K562 (cell line): ENCODE data around the gene GUCY2D. TPM values are rescaled to one million over a fixed set of nuclear protein-coding genes. Genes with fewer than 3 reads are reported as not detected.

ENCODE experiments used
- ATAC-seq: fragments of 200-7000 bp; cut with Tn5 transposase; 3 replicates; pipeline ENCODE4 v1.9.1; 2020; ENCODE audit warnings: moderate library complexity
- BruUV-seq: library from RNA; stranded (reverse); fragments of 400-500 nt; replicated peaks from 2 replicates; lab custom pipeline; 2021; lab: Mats Ljungman, UMichigan
- CTCF ChIA-PET: fragments of 300-600 bp; formaldehyde crosslinking; extraction: SDS; loops from one replicate; lab custom pipeline; 2021; ENCODE audit warnings: low intra/inter-chr PET ratio; lab: Yijun Ruan, JAX
- POLR2A ChIA-PET: fragments of 300-600, 350-650 bp; sonication (Branson Sonifier 250); formaldehyde crosslinking; extraction: SDS; loops from one replicate; lab custom pipeline; 2021; ENCODE audit warnings: antibody characterized with exemption, inconsistent platforms; lab: Yijun Ruan, JAX
- DNase-seq, 4 experiments: peaks; one replicate each; pipeline versions ENCODE4 v3.0.0 to v3.0.0-alpha.2; 2011 to 2018; ENCODE audit warnings: low spot score in 3 of 4, mixed read lengths in 3 of 4; ENCODE audit errors: extremely low read depth in 1 of 4
- FAIRE-seq: peaks from 2 replicates; lab custom pipeline; 2011; peaks lifted over from hg19 to GRCh38; lab: Jason Lieb, UNC
- H2AFZ ChIP-seq: 2 replicates; pipeline ENCODE4 v1.6.0; 2011; ENCODE audit warnings: low read depth, low read length, control low read depth, inconsistent platforms
- H3K27ac ChIP-seq: fragments of 200-600 bp; 3 replicates; pipeline ENCODE4 v1.8.0; 2011; ENCODE audit warnings: low read depth, mild to moderate bottlenecking, control low read depth, inconsistent platforms, low read length, moderate library complexity, mixed read lengths; ENCODE audit errors: extremely low read depth
- H3K27me3 ChIP-seq, 2 experiments: fragments of 300-600 bp in 1 of 2; 2 replicates in 1 of 2; 3 replicates in 1 of 2; pipeline versions ENCODE4 v1.6.0 to v1.8.0; 2011; ENCODE audit warnings: inconsistent platforms in 2 of 2, low read length in 2 of 2, mild to moderate bottlenecking in 1 of 2, mixed read lengths in 1 of 2, moderate library complexity in 1 of 2; ENCODE audit not compliant: control insufficient read depth in 2 of 2, insufficient read depth in 2 of 2
- H3K36me3 ChIP-seq: fragments of 300-600 bp; 3 replicates; pipeline ENCODE4 v1.8.0; 2011; ENCODE audit warnings: mild to moderate bottlenecking, low read length, inconsistent platforms; ENCODE audit not compliant: control insufficient read depth, insufficient read depth
- H3K4me1 ChIP-seq, 2 experiments: fragments of 200-600 bp in 1 of 2; replicated peaks in 1 of 2; 2 replicates in 1 of 2; 3 replicates in 1 of 2; pipeline versions ENCODE4 v1.5.1 to v1.8.0; 2011; ENCODE audit warnings: inconsistent platforms in 2 of 2, low read length in 2 of 2, mild to moderate bottlenecking in 1 of 2, mixed read lengths in 1 of 2, moderate library complexity in 1 of 2; ENCODE audit not compliant: control insufficient read depth in 2 of 2, insufficient read depth in 2 of 2
- H3K4me2 ChIP-seq: 2 replicates; pipeline ENCODE4 v1.6.1; 2011; ENCODE audit warnings: low read length, control low read depth, inconsistent platforms, mixed read lengths; ENCODE audit not compliant: insufficient read depth
- H3K4me3 ChIP-seq: fragments of 200-600 bp; sonication (generic), shearing (Covaris generic); 2 replicates; pipeline ENCODE4 v1.5.1; 2016; ENCODE audit warnings: control low read depth, inconsistent platforms
- H3K79me2 ChIP-seq: fragments of 200-600 bp; 3 replicates; pipeline ENCODE4 v1.8.0; 2011; ENCODE audit warnings: low read length, inconsistent platforms; ENCODE audit not compliant: control insufficient read depth, insufficient read depth
- H3K9ac ChIP-seq, 2 experiments: 2 replicates each; pipeline versions ENCODE4 v1.6.0 to v1.6.1; 2011; ENCODE audit warnings: low read depth in 2 of 2, low read length in 2 of 2, control low read depth in 1 of 2, inconsistent platforms in 1 of 2, mild to moderate bottlenecking in 1 of 2, mixed read lengths in 1 of 2; ENCODE audit not compliant: insufficient read depth in 1 of 2
- H3K9me1 ChIP-seq: one replicate; pipeline ENCODE4 v1.6.0; 2011; ENCODE audit warnings: inconsistent platforms, mild to moderate bottlenecking, low read length, moderate library complexity; ENCODE audit not compliant: control insufficient read depth, insufficient read depth
- H3K9me3 ChIP-seq: replicated peaks from 2 replicates; pipeline ENCODE4 v1.5.1; 2011; ENCODE audit warnings: low read depth, low read length, inconsistent platforms; ENCODE audit not compliant: control insufficient read depth, insufficient read depth
- H4K20me1 ChIP-seq: replicated peaks from 2 replicates; pipeline ENCODE4 v1.6.1; 2011; ENCODE audit warnings: low read length, inconsistent platforms, mixed read lengths; ENCODE audit not compliant: control insufficient read depth, insufficient read depth
- EHMT2 ChIP-seq: fragments of 450-650 bp; IDR thresholded peaks from 2 replicates; pipeline ENCODE4 v1.6.1; 2018; ENCODE audit warnings: antibody characterized with exemption
- FOS ChIP-seq: IDR thresholded peaks from 3 replicates; pipeline ENCODE4 v1.6.1; 2011; ENCODE audit not compliant: insufficient read length; ENCODE audit errors: extremely low read depth
- HMG20B ChIP-seq: fragments of 250-450 bp; sonication (Bioruptor Pico); IDR thresholded peaks from 2 replicates; pipeline ENCODE4 v1.5.0; 2021; ENCODE audit warnings: mild to moderate bottlenecking
- HMGN3 ChIP-seq: IDR thresholded peaks from 2 replicates; pipeline ENCODE4 v1.6.1; 2011; ENCODE audit warnings: borderline replicate concordance, low read depth, mild to moderate bottlenecking, mixed read lengths, low read length; ENCODE audit not compliant: insufficient read length; ENCODE audit errors: extremely low read depth
- MIER1 ChIP-seq: fragments of 450-650 bp; IDR thresholded peaks from 2 replicates; pipeline ENCODE4 v1.6.1; 2016; ENCODE audit warnings: antibody characterized with exemption, mild to moderate bottlenecking, low read depth
- NCOA1 ChIP-seq: fragments of 450-650 bp; IDR thresholded peaks from 2 replicates; pipeline ENCODE4 v1.6.1; 2016; ENCODE audit warnings: low read depth
- NFE2 ChIP-seq: IDR thresholded peaks from 2 replicates; pipeline ENCODE4 v1.6.1; 2014; ENCODE audit warnings: antibody characterized with exemption, low read depth
- POLR2AphosphoS5 ChIP-seq: IDR thresholded peaks from 2 replicates; pipeline ENCODE4 v1.6.1; 2011; ENCODE audit warnings: mild to moderate bottlenecking, low read depth, low read length, moderate library complexity; ENCODE audit not compliant: control insufficient read depth, insufficient read depth
- YY1 ChIP-seq, 3 experiments: IDR thresholded peaks; 2 replicates each; pipeline ENCODE4 v1.6.1; 2011; ENCODE audit warnings: low read length in 2 of 3, mild to moderate bottlenecking in 2 of 3, moderate library complexity in 2 of 3, borderline replicate concordance in 1 of 3, control low read depth in 1 of 3, low read depth in 1 of 3; ENCODE audit not compliant: insufficient read depth in 3 of 3, insufficient replicate concordance in 2 of 3, control insufficient read depth in 1 of 3, insufficient read length in 1 of 3; ENCODE audit errors: extremely low read depth in 1 of 3
- ZNF316 ChIP-seq: fragments of 450-650 bp; IDR thresholded peaks from 2 replicates; pipeline ENCODE4 v1.6.1; 2016
- ZNF384 ChIP-seq: IDR thresholded peaks from 2 replicates; pipeline ENCODE4 v1.6.1; 2012; ENCODE audit warnings: low read depth, low read length, improper control_type of control experiment
- ZNF695 ChIP-seq: fragments of 450-650 bp; formaldehyde crosslinking; IDR thresholded peaks from 2 replicates; pipeline ENCODE4 v1.4.0; 2020; ENCODE audit warnings: mild to moderate bottlenecking, moderate library complexity
- ZNF699 ChIP-seq: fragments of 250-450 bp; sonication (Bioruptor Pico); IDR thresholded peaks from 2 replicates; pipeline ENCODE4 v1.8.0; 2021; ENCODE audit warnings: mild to moderate bottlenecking, moderate library complexity; ENCODE audit not compliant: insufficient replicate concordance
- ZNF76 ChIP-seq: fragments of 250-450 bp; sonication (Bioruptor Pico); IDR thresholded peaks from 2 replicates; pipeline ENCODE4 v1.4.0; 2020; ENCODE audit warnings: mild to moderate bottlenecking, moderate library complexity, borderline replicate concordance
- in situ Hi-C: fragments of 300-500 bp; cut with MboI; formaldehyde crosslinking; loops from 4 replicates; pipeline ENCODE4 v1.15.0; 2018; ENCODE audit warnings: inconsistent platforms, mixed read lengths
- intact Hi-C: fragments of 100-400 bp; cut with micrococcal nuclease; formaldehyde crosslinking; loops from 2 replicates; pipeline ENCODE4 v1.14.2; 2022
- polyA plus RNA-seq, 8 experiments: library from polyadenylated mRNA; depleted of rRNA in 4 of 8; stranded (reverse) in 5 of 8; unstranded in 3 of 8; fragments of >200 nt; fragmentation: Nextera tagmentation in 2 of 8; fragmentation: Illumina TruSeq in 1 of 8; extraction: Ambion mirVana in 2 of 8; extraction: Trizol in 1 of 8; gene quantifications; 2 replicates each; pipeline versions ENCODE4 v1.2.1 to v1.2.3, GENCODE V29; 2011 to 2014; ENCODE audit warnings: inconsistent platforms in 1 of 8, missing spikeins in 1 of 8
- total RNA-seq, 7 experiments: library from RNA; depleted of rRNA in 6 of 7; stranded (reverse); fragments of >200 nt in 6 of 7; fragmentation: Illumina TruSeq in 2 of 7; extraction: Trizol in 2 of 7; gene quantifications; 2 replicates each; pipeline versions ENCODE4 v1.2.1 to v1.2.3, GENCODE V29; 2011 to 2021; ENCODE audit warnings: low replicate concordance in 1 of 7
- TF ChIP-seq, protein P1 (sequence below): sonication (generic); formaldehyde crosslinking; IDR thresholded peaks from 2 replicates; pipeline ENCODE4 v1.9.0; 2022; ENCODE audit warnings: mild to moderate bottlenecking, missing genetic modification reagents
- TF ChIP-seq, protein P2 (sequence below), 2 experiments: fragments of 450-650 bp; conservative IDR thresholded peaks; 2 replicates each; pipeline ENCODE4 v1.6.1; 2017; ENCODE audit warnings: mild to moderate bottlenecking in 2 of 2, moderate library complexity in 2 of 2
- TF ChIP-seq, protein P3 (sequence below): fragments of 250-450 bp; sonication (Bioruptor Pico); IDR thresholded peaks from 2 replicates; pipeline ENCODE4 v1.8.0; 2021; ENCODE audit warnings: mild to moderate bottlenecking, moderate library complexity
- TF ChIP-seq, protein P4 (sequence below): sonication (generic); formaldehyde crosslinking; IDR thresholded peaks from 2 replicates; pipeline ENCODE4 v1.8.0; 2023; ENCODE audit warnings: mild to moderate bottlenecking, missing genetic modification reagents

The GUCY2D gene
- total and polyA plus RNA-seq, 9 of the 15 experiments (the other 6 are each of a cell fraction or from before 2014, with no cell fraction given): 0.05 TPM; not detected in 8

DNA sequence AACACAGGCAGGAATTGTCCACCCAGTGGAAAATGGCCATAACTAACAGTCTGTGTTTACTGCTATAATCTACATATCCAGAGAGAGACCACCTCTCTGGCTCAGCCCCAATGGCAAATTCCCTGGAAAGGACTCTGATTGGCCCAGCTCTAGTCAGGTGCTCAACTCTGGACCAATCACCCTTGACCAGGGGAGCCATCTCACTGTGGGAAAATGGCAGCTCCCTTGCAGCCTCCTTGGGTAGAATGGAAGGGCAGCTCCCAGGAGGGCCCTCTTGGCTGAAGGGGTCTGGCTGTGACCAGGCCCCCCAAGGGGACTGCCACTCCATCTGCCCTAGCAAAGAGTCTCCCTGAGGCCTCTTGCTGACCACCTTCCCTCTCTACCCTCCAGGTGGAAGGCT lies 39.6 kb downstream of the GUCY2D start:
- Histone ChIP-seq H3K9me1 (no peaks in the 10 kb centered on the region), H4K20me1 (no peaks in the 10 kb centered on the region; the same call in 1 of the 2 replicates), H3K27me3 (peaks cover 17 to 36% of the 10 kb centered on the region in 2 experiments; a peak in 4 of 5 replicates), H3K9me3 (no peaks in the 10 kb centered on the region), H3K36me3 (no peaks in the 10 kb centered on the region), H3K4me1 (peaks cover 0 to 6% of the 10 kb centered on the region in 2 experiments; a peak in 3 of 5 replicates), H3K4me3 (no peak overlapping the region), H2AFZ (no peak overlapping the region), H3K27ac (no peak overlapping the region), H3K79me2 (no peaks in the 10 kb centered on the region), H3K4me2 (no peak overlapping the region), H3K9ac (no peak overlapping the region)
- FAIRE-seq: no peak
- no TSS peak for BruUV-seq
- ChIA-PET CTCF (interaction anchor here (2.0 kb wide), 1 partner anchor 24 kb away, joined by 17 read pairs; no protein-coding TSS in a partner anchor), POLR2A (interaction anchor here (1.0 to 1.1 kb wide), 2 partner anchors 11 to 109 kb away, joined by 5 to 6 read pairs; no protein-coding TSS in a partner anchor)
- intact Hi-C loops: loop anchor here (1.0 to 10.0 kb wide), 2 partner anchors 129 to 217 kb away; no protein-coding TSS in a partner anchor
- peak in 1 of 4 experiments; percentile 27 for DNase-seq
- peak; percentile 68 for ATAC-seq
- in situ Hi-C loops: loop anchor here (5.0 kb wide), 1 partner anchor 35 kb away; no protein-coding TSS in a partner anchor
- no peak for TF ChIP-seq ZNF384
- TF ChIP-seq, protein P1, sequence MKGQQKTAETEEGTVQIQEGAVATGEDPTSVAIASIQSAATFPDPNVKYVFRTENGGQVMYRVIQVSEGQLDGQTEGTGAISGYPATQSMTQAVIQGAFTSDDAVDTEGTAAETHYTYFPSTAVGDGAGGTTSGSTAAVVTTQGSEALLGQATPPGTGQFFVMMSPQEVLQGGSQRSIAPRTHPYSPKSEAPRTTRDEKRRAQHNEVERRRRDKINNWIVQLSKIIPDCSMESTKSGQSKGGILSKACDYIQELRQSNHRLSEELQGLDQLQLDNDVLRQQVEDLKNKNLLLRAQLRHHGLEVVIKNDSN (CRISPR knock-in tag): peak; percentile 43
- TF ChIP-seq POLR2AphosphoS5: no peak
- TF ChIP-seq, protein P2, sequence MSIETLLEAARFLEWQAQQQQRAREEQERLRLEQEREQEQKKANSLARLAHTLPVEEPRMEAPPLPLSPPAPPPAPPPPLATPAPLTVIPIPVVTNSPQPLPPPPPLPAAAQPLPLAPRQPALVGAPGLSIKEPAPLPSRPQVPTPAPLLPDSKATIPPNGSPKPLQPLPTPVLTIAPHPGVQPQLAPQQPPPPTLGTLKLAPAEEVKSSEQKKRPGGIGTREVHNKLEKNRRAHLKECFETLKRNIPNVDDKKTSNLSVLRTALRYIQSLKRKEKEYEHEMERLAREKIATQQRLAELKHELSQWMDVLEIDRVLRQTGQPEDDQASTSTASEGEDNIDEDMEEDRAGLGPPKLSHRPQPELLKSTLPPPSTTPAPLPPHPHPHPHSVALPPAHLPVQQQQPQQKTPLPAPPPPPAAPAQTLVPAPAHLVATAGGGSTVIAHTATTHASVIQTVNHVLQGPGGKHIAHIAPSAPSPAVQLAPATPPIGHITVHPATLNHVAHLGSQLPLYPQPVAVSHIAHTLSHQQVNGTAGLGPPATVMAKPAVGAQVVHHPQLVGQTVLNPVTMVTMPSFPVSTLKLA (conservative IDR thresholded peaks at IDR 0.05): no peak
- TF ChIP-seq ZNF316: no peak
- TF ChIP-seq, protein P3, sequence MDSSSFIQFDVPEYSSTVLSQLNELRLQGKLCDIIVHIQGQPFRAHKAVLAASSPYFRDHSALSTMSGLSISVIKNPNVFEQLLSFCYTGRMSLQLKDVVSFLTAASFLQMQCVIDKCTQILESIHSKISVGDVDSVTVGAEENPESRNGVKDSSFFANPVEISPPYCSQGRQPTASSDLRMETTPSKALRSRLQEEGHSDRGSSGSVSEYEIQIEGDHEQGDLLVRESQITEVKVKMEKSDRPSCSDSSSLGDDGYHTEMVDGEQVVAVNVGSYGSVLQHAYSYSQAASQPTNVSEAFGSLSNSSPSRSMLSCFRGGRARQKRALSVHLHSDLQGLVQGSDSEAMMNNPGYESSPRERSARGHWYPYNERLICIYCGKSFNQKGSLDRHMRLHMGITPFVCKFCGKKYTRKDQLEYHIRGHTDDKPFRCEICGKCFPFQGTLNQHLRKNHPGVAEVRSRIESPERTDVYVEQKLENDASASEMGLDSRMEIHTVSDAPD (CRISPR knock-in tag): no peak
- no peak for TF ChIP-seq HMG20B
- no peak for TF ChIP-seq HMGN3
- TF ChIP-seq YY1 (IDR thresholded peaks at IDR 0.05; ENCODE audit: borderline replicate concordance in 1 of 3, control insufficient read depth in 1 of 3, extremely low read depth in 1 of 3, insufficient read depth in 3 of 3, insufficient read length in 1 of 3, insufficient replicate concordance in 2 of 3, low read depth in 1 of 3, low read length in 2 of 3): peak in 1 of 3 experiments; percentile 26
- TF ChIP-seq FOS: no peak
- TF ChIP-seq NCOA1: no peak
- no peak for TF ChIP-seq ZNF76 (CRISPR knock-in tag)
- no peak for TF ChIP-seq NFE2
- no peak for TF ChIP-seq ZNF695
- TF ChIP-seq, protein P4, sequence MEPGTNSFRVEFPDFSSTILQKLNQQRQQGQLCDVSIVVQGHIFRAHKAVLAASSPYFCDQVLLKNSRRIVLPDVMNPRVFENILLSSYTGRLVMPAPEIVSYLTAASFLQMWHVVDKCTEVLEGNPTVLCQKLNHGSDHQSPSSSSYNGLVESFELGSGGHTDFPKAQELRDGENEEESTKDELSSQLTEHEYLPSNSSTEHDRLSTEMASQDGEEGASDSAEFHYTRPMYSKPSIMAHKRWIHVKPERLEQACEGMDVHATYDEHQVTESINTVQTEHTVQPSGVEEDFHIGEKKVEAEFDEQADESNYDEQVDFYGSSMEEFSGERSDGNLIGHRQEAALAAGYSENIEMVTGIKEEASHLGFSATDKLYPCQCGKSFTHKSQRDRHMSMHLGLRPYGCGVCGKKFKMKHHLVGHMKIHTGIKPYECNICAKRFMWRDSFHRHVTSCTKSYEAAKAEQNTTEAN (CRISPR knock-in tag): no peak
- TF ChIP-seq ZNF699: no peak
- no peak for TF ChIP-seq EHMT2
- TF ChIP-seq MIER1: no peak
